Karpas-422 (cell line): ENCODE measurements around the gene CRYBB1. TPM values are rescaled to one million over a fixed set of nuclear protein-coding genes. Genes with fewer than 3 reads are reported as not detected.
A peak's percentile ranks its signal among the peaks of the same experiment; 100 is the strongest.
"Not testable (repeated sequence)": the region's sequence is repeated elsewhere in the genome, so short reads cannot be mapped to it uniquely, and the experiment has no call there.

Experiments
- DNase-seq: peaks from one replicate; pipeline ENCODE4 v3.0.0-alpha.2; 2015
- H2AFZ ChIP-seq: fragments of 200-600 bp; sonication (generic); 2 replicates; pipeline ENCODE4 v1.6.1; 2014; ENCODE audit warnings: antibody characterized with exemption, low read length, mixed read lengths
- H3K27ac ChIP-seq: fragments of 200-600 bp; sonication (generic); 2 replicates; pipeline ENCODE4 v1.5.1; 2014; ENCODE audit warnings: mild to moderate bottlenecking, low read length, moderate library complexity
- H3K27me3 ChIP-seq: fragments of 200-600 bp; sonication (generic); 2 replicates; pipeline ENCODE4 v1.6.1; 2014; ENCODE audit warnings: low read length, mixed read lengths
- H3K36me3 ChIP-seq: fragments of 200-600 bp; sonication (generic); 2 replicates; pipeline ENCODE4 v1.6.1; 2014; ENCODE audit warnings: low read length, mixed read lengths; ENCODE audit not compliant: insufficient read depth
- H3K4me1 ChIP-seq: fragments of 200-600 bp; sonication (generic); 2 replicates; pipeline ENCODE4 v1.6.1; 2014; ENCODE audit warnings: mild to moderate bottlenecking, low read length, mixed read lengths
- H3K4me2 ChIP-seq: fragments of 200-600 bp; sonication (generic); 2 replicates; pipeline ENCODE4 v1.6.1; 2014; ENCODE audit warnings: low read length, low read depth, mild to moderate bottlenecking; ENCODE audit not compliant: poor library complexity, severe bottlenecking
- H3K4me3 ChIP-seq: fragments of 200-600 bp; sonication (generic); 2 replicates; pipeline ENCODE4 v1.5.1; 2014; ENCODE audit warnings: mild to moderate bottlenecking, antibody characterized with exemption, low read length, mixed read lengths
- H3K79me2 ChIP-seq: fragments of 200-600 bp; sonication (generic); 2 replicates; pipeline ENCODE4 v1.6.1; 2014; ENCODE audit warnings: mild to moderate bottlenecking, low read length, mixed read lengths
- H3K9ac ChIP-seq: fragments of 200-600 bp; sonication (generic); 2 replicates; pipeline ENCODE4 v1.6.0; 2014; ENCODE audit warnings: low read length
- H3K9me2 ChIP-seq: fragments of 200-600 bp; sonication (generic), shearing (Covaris generic); replicated peaks from 2 replicates; pipeline ENCODE4 v1.6.0; 2014; ENCODE audit warnings: mild to moderate bottlenecking, low read length, moderate library complexity; ENCODE audit not compliant: insufficient read depth
- H3K9me3 ChIP-seq: fragments of 300-700, 200-600 bp; sonication (generic); 2 replicates; pipeline ENCODE4 v1.6.1; 2014; ENCODE audit warnings: low read length, mixed read lengths
- H4K20me1 ChIP-seq: fragments of 200-600 bp; sonication (generic); 2 replicates; pipeline ENCODE4 v1.6.1; 2014; ENCODE audit warnings: mild to moderate bottlenecking, antibody characterized with exemption, low read length, low read depth; ENCODE audit not compliant: insufficient read depth
- total RNA-seq: library from RNA; depleted of rRNA; stranded (reverse); fragments of >200 nt; shearing (Covaris generic); gene quantifications from 2 replicates; pipeline ENCODE4 v1.2.3, GENCODE V29; 2014; ENCODE audit warnings: low replicate concordance

The CRYBB1 gene
- total RNA-seq, 1 experiment from 2014 or later, result 0.22 TPM

- Histone ChIP-seq H3K27ac (no peak overlapping the region), H3K4me1 (peaks cover 6% of the 10 kb centered on the region), H3K36me3 (no peaks in the 10 kb centered on the region), H3K79me2 (no peaks in the 10 kb centered on the region), H3K9ac (no peak overlapping the region), H4K20me1 (no peaks in the 10 kb centered on the region), H3K4me2 (no peak overlapping the region), H2AFZ (no peak overlapping the region), H3K4me3 (no peak overlapping the region), H3K27me3 (no peaks in the 10 kb centered on the region), H3K9me3 (no peaks in the 10 kb centered on the region), H3K9me2 (no peaks in the 10 kb centered on the region)
- no peak for DNase-seq
Measured at GRCh38 chr22:26615830-26616435, 1.9 kb downstream of the CRYBB1 start.

- DNase-seq, result peak; percentile 49
- H2AFZ ChIP-seq, result no peak overlapping the region
- H3K4me2 ChIP-seq, result no peak overlapping the region
Measured at GRCh38 chr22:26615149-26615548, 2.7 kb downstream of the CRYBB1 start.

GRCh38 chr22:26614322-26614721 lies 3.5 kb downstream of the CRYBB1 start:
- Histone ChIP-seq H3K9me2 (no peaks in the 10 kb centered on the region), H4K20me1 (no peaks in the 10 kb centered on the region), H3K4me3 (no peak overlapping the region), H3K4me1 (peaks cover 15% of the 10 kb centered on the region), H3K9ac (no peak overlapping the region), H3K4me2 (no peak overlapping the region), H2AFZ (no peak overlapping the region), H3K36me3 (no peaks in the 10 kb centered on the region), H3K9me3 (no peaks in the 10 kb centered on the region), H3K27ac (no peak overlapping the region), H3K79me2 (no peaks in the 10 kb centered on the region), H3K27me3 (no peaks in the 10 kb centered on the region)
- DNase-seq, result no peak

More at GRCh38 chr22:26615149-26615548, 2.7 kb downstream of the CRYBB1 start:
- Histone ChIP-seq H3K79me2 (no peaks in the 10 kb centered on the region), H3K9ac (no peak overlapping the region), H3K36me3 (no peaks in the 10 kb centered on the region), H4K20me1 (no peaks in the 10 kb centered on the region), H3K9me2 (no peaks in the 10 kb centered on the region), H3K4me3 (no peak overlapping the region), H3K9me3 (no peaks in the 10 kb centered on the region), H3K27me3 (no peaks in the 10 kb centered on the region), H3K27ac (no peak overlapping the region), H3K4me1 (peaks cover 12% of the 10 kb centered on the region)

- not testable (repeated sequence) for H3K9me3 ChIP-seq, DNase-seq, H3K36me3 ChIP-seq, H3K79me2 ChIP-seq, H3K4me2 ChIP-seq, H3K9me2 ChIP-seq, H3K27me3 ChIP-seq, H3K9ac ChIP-seq, H4K20me1 ChIP-seq, H2AFZ ChIP-seq, H3K4me3 ChIP-seq, H3K27ac ChIP-seq
- peaks cover 15% of the 10 kb centered on the region for H3K4me1 ChIP-seq
Measured at GRCh38 chr22:26613753-26614152, 4.1 kb downstream of the CRYBB1 start.

GRCh38 chr22:26612652-26613051 lies 5.2 kb downstream of the CRYBB1 start:
- Histone ChIP-seq H3K4me1 (peaks cover 12% of the 10 kb centered on the region), H3K27ac (no peak overlapping the region), H3K9me2 (no peaks in the 10 kb centered on the region), H3K79me2 (no peaks in the 10 kb centered on the region), H3K36me3 (no peaks in the 10 kb centered on the region), H3K4me3 (no peak overlapping the region), H3K4me2 (no peak overlapping the region), H3K9me3 (no peaks in the 10 kb centered on the region), H3K27me3 (no peaks in the 10 kb centered on the region), H3K9ac (no peak overlapping the region), H2AFZ (no peak overlapping the region), H4K20me1 (no peaks in the 10 kb centered on the region)
- no peak for DNase-seq

GRCh38 chr22:26610996-26611395 lies 6.8 kb downstream of the CRYBB1 start:
- Histone ChIP-seq H3K9me2 (no peaks in the 10 kb centered on the region), H3K79me2 (no peaks in the 10 kb centered on the region), H2AFZ (no peak overlapping the region), H3K4me3 (no peak overlapping the region), H4K20me1 (no peaks in the 10 kb centered on the region), H3K27ac (no peak overlapping the region), H3K4me2 (no peak overlapping the region), H3K27me3 (no peaks in the 10 kb centered on the region), H3K9ac (no peak overlapping the region), H3K4me1 (peaks cover 10% of the 10 kb centered on the region), H3K36me3 (no peaks in the 10 kb centered on the region), H3K9me3 (no peaks in the 10 kb centered on the region)
- no peak for DNase-seq

GRCh38 chr22:26610072-26610958 lies 7.5 kb downstream of the CRYBB1 start:
- H3K4me1 ChIP-seq, result peaks cover 10% of the 10 kb centered on the region
- no peak overlapping the region for H3K4me3 ChIP-seq
- no peaks in the 10 kb centered on the region for H4K20me1 ChIP-seq
- H3K9me3 ChIP-seq, result no peaks in the 10 kb centered on the region
- H3K27me3 ChIP-seq, result no peaks in the 10 kb centered on the region
- H2AFZ ChIP-seq, result peak overlapping the region; percentile 1; the same call in 1 of the 2 replicates
- no peak overlapping the region for H3K27ac ChIP-seq
- DNase-seq, result peak; percentile 45
- H3K79me2 ChIP-seq, result no peaks in the 10 kb centered on the region
- H3K36me3 ChIP-seq, result no peaks in the 10 kb centered on the region
- peak overlapping the region; percentile 6 for H3K4me2 ChIP-seq
- H3K9me2 ChIP-seq, result no peaks in the 10 kb centered on the region
- H3K9ac ChIP-seq, result no peak overlapping the region

- no peaks in the 10 kb centered on the region for H4K20me1 ChIP-seq
- H3K27me3 ChIP-seq, result no peaks in the 10 kb centered on the region
- no peaks in the 10 kb centered on the region for H3K9me2 ChIP-seq
- no peak overlapping the region for H3K9ac ChIP-seq
- H3K4me3 ChIP-seq, result no peak overlapping the region
- H3K36me3 ChIP-seq, result no peaks in the 10 kb centered on the region
- H3K9me3 ChIP-seq, result no peaks in the 10 kb centered on the region
- no peak overlapping the region for H3K4me2 ChIP-seq
- no peak overlapping the region for H2AFZ ChIP-seq
- H3K4me1 ChIP-seq, result peaks cover 10% of the 10 kb centered on the region
- no peaks in the 10 kb centered on the region for H3K79me2 ChIP-seq
- DNase-seq, result no peak
- H3K27ac ChIP-seq, result no peak overlapping the region
Measured at GRCh38 chr22:26609287-26609686, 8.5 kb downstream of the CRYBB1 start.
